ENCODE results near the gene CELF4. TPM values are rescaled to one million over a fixed set of nuclear protein-coding genes. Genes with fewer than 3 reads are reported as not detected.

The CELF4 gene
- total and polyA plus RNA-seq, 12 donors = 0.42 to 16.9 (median 3.9) TPM; not detected in 1

GRCh38 chr18:37392648-37393047 lies 172.9 kb downstream of the CELF4 start:
- DNase-seq = no peak
- 86 to 91% (median 89%) methylated on average over 3 of the region's 3 CpGs for WGBS, 4 donors
- TF ChIP-seq POLR2A (IDR thresholded peaks at IDR 0.05) = no peak
- no peak for TF ChIP-seq CTCF (IDR thresholded peaks at IDR 0.05)
- intact Hi-C loops (cut with DNase I) = no loop called here
- Histone ChIP-seq H3K9me3 (replicated peaks in 1 of 3) (no peaks in the 10 kb centered on the region), H3K27me3 (no peaks in the 10 kb centered on the region), H3K27ac (no peak overlapping the region), H3K36me3 (replicated peaks in 1 of 2) (no peaks in the 10 kb centered on the region), H3K4me3 (no peak overlapping the region), H3K4me1 (replicated peaks in 1 of 2) (peaks cover 0 to 13% of the 10 kb centered on the region in 2 donors)

GRCh38 chr18:37391698-37392548 lies 173.7 kb downstream of the CELF4 start:
- Histone ChIP-seq H3K4me3 (no peak overlapping the region), H3K27me3 (no peaks in the 10 kb centered on the region), H3K9me3 (replicated peaks in 1 of 3) (no peaks in the 10 kb centered on the region), H3K4me1 (replicated peaks in 1 of 2) (peaks cover 0 to 13% of the 10 kb centered on the region in 2 donors), H3K36me3 (replicated peaks in 1 of 2) (no peaks in the 10 kb centered on the region), H3K27ac (no peak overlapping the region)
- intact Hi-C loops (cut with DNase I) = no loop called here
- WGBS, 4 donors = 82 to 89% (median 87%) methylated on average over 15 to 16 of the region's 16 CpGs
- TF ChIP-seq CTCF (IDR thresholded peaks at IDR 0.05) (no peak), POLR2A (IDR thresholded peaks at IDR 0.05) (no peak)
- DNase-seq = no peak

- WGBS, 4 donors = 69 to 84% (median 78%) methylated on average over 2 to 4 of the region's 4 CpGs
- H3K27me3 ChIP-seq = no peaks in the 10 kb centered on the region
- intact Hi-C loops (cut with DNase I) = no loop called here
- no peak overlapping the region for H3K27ac ChIP-seq
- H3K4me3 ChIP-seq = no peak overlapping the region
- no peaks in the 10 kb centered on the region for H3K9me3 ChIP-seq (replicated peaks in 1 of 3)
- H3K4me1 ChIP-seq (replicated peaks in 1 of 2) = peaks cover 0 to 13% of the 10 kb centered on the region in 2 donors
- H3K36me3 ChIP-seq (replicated peaks in 1 of 2) = no peaks in the 10 kb centered on the region
- TF ChIP-seq CTCF (IDR thresholded peaks at IDR 0.05) = no peak
- TF ChIP-seq POLR2A (IDR thresholded peaks at IDR 0.05) = no peak
- DNase-seq = no peak
Measured at GRCh38 chr18:37391156-37391555, 174.4 kb downstream of the CELF4 start.

- TF ChIP-seq CTCF (IDR thresholded peaks at IDR 0.05) = no peak
- no peak for TF ChIP-seq POLR2A (IDR thresholded peaks at IDR 0.05)
- Histone ChIP-seq H3K36me3 (replicated peaks in 1 of 2) (no peaks in the 10 kb centered on the region), H3K4me1 (replicated peaks in 1 of 2) (peaks cover 0 to 13% of the 10 kb centered on the region in 2 donors), H3K4me3 (no peak overlapping the region), H3K9me3 (replicated peaks in 1 of 3) (no peaks in the 10 kb centered on the region), H3K27me3 (no peaks in the 10 kb centered on the region), H3K27ac (no peak overlapping the region)
- 81 to 86% (median 83%) methylated on average over 8 to 11 of the region's 11 CpGs for WGBS, 4 donors
- no peak for DNase-seq
- intact Hi-C loops (cut with DNase I) = no loop called here
Measured at GRCh38 chr18:37390687-37391086, 174.9 kb downstream of the CELF4 start.
